WI38 (cell line): ENCODE results near the gene NHSL2.
"Not testable (repeated sequence)": the region's sequence is repeated elsewhere in the genome, so short reads cannot be mapped to it uniquely, and the experiment has no call there.

Experiments used
- H3K4me3 ChIP-seq: 2 replicates; pipeline ENCODE4 v1.5.1; 2011; ENCODE audit warnings: low read depth, mild to moderate bottlenecking, control low read depth, low read length
- TF ChIP-seq, protein P1 (sequence below): IDR thresholded peaks from 2 replicates; pipeline ENCODE4 v1.5.1; 2012; ENCODE audit warnings: low read depth, mild to moderate bottlenecking, control low read depth, low read length

NHSL2 gene

DNA sequence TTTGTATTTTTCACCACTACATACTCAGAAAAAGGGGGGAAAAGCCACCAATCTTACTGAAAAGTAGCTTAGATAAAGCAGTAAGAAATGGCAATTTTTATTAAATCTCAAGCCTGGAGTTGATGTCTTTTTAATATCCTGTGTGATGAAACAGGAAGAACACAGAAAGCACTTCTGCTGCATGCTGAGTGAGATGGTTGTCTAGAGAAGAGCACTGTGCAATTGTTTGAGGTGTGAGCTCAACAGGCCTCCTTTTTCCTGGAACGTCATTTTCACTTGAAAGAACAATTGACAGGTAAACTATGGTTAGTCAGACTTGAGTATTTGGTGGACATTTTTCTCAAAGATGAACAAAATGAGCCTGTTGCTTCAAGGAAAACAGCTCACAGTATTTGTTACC, 147.2 kb downstream of the NHSL2 start:
- TF ChIP-seq, protein P1, sequence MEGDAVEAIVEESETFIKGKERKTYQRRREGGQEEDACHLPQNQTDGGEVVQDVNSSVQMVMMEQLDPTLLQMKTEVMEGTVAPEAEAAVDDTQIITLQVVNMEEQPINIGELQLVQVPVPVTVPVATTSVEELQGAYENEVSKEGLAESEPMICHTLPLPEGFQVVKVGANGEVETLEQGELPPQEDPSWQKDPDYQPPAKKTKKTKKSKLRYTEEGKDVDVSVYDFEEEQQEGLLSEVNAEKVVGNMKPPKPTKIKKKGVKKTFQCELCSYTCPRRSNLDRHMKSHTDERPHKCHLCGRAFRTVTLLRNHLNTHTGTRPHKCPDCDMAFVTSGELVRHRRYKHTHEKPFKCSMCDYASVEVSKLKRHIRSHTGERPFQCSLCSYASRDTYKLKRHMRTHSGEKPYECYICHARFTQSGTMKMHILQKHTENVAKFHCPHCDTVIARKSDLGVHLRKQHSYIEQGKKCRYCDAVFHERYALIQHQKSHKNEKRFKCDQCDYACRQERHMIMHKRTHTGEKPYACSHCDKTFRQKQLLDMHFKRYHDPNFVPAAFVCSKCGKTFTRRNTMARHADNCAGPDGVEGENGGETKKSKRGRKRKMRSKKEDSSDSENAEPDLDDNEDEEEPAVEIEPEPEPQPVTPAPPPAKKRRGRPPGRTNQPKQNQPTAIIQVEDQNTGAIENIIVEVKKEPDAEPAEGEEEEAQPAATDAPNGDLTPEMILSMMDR = no peak
- H3K4me3 ChIP-seq = no peak overlapping the region

DNA sequence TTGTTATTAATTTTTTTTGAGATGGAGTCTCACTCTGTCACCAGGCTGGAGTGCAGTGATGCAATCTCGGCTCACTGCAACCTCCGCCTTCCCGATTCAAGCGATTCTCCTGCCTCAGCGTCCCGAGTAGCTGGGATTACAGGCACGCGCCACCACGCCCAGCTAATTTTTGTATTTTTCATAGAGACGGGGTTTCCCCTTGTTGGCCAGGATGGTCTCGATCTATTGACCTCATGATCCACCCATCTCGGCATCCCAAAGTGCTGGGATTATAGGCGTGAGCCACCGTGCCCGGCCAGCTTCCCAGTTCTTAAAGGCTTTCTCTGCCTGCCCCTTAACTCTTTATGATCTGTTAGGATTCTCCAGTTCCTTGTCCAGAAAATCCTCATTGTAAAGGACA, 147.7 kb downstream of the NHSL2 start:
- H3K4me3 ChIP-seq = not testable (repeated sequence)

DNA sequence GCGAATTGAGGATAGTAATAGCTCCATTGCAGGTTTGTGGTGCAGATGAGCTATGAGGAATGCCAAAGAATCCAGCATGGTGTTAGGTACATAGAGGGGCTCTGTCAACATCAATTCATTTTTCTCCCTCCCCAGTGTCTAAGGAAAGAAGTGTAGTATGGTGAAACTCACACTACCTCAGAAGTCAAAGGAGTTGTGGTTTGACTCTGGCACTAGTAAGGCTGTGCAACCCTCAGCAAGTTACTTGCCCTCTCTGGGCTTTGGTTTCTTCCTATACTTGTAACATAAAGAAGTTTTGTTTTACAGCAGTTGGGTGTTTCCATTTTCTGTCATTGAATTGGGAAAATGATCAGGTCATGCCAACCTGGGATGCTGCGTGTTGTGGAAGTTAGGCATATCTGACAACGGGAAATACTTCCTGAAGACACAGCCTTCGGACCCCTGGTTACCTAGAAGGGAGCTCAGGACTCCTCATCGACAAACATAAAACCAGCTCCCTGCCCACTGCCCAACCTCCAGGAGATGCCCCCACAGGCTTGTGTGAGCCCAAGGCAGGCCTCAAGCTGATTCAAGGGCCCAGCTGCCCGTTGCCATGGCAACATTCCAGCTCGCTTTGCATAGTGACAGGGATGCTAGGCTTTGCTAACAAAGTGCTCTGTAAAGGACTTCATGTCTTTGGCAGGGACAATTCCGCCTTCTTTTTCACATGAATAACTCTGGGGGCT, 149.7 kb downstream of the NHSL2 start:
- TF ChIP-seq, protein P1 = no peak
- no peak overlapping the region for H3K4me3 ChIP-seq

DNA sequence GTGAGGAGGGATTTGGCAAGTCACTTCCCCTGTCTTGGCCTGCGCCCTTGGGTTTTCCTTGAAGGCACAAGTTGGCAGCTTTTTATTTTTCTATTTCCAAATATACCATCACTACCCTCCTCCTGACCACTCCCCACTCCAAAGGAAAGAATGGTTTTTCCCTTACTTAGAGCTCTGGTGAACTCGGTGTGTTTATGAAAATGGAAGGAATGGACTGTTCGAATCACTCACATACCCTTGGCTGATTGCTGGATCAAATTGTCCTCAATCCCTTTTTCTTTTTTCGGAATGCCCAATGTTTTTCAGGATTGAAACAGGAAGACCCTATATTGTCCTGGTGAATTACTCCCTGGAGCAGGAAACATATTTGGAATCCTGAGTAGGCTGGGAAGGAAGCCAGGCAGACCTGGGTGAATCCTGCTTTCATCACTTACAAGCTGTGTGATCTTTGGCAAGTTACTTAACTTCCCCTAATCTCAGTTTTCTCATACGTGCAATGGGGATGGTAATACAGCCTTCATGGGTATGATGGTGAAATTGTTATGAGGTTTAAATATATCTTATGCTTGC, 150.4 kb downstream of the NHSL2 start:
- no peak overlapping the region for H3K4me3 ChIP-seq
- TF ChIP-seq, protein P1 = no peak

DNA sequence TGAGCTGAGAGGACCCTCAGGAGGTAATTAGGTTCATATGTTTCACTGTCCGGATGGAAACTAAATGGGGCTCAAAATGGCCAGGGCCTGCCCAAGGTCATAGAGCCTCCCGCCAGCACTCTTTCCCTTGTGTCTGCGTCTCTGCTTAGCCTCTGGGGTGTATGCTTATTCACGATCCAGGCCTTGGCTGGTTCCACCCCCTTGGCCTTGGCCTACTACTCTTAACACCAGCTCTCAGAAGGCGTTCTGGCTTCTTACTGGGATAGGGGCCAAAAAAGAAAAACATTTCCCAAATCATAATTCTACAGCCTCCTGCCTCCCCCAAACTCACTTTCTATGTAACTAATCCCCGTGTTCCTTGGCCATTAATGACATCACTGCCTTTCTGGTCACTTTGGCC, 152.3 kb downstream of the NHSL2 start:
- no peak overlapping the region for H3K4me3 ChIP-seq
- TF ChIP-seq, protein P1 = no peak

DNA sequence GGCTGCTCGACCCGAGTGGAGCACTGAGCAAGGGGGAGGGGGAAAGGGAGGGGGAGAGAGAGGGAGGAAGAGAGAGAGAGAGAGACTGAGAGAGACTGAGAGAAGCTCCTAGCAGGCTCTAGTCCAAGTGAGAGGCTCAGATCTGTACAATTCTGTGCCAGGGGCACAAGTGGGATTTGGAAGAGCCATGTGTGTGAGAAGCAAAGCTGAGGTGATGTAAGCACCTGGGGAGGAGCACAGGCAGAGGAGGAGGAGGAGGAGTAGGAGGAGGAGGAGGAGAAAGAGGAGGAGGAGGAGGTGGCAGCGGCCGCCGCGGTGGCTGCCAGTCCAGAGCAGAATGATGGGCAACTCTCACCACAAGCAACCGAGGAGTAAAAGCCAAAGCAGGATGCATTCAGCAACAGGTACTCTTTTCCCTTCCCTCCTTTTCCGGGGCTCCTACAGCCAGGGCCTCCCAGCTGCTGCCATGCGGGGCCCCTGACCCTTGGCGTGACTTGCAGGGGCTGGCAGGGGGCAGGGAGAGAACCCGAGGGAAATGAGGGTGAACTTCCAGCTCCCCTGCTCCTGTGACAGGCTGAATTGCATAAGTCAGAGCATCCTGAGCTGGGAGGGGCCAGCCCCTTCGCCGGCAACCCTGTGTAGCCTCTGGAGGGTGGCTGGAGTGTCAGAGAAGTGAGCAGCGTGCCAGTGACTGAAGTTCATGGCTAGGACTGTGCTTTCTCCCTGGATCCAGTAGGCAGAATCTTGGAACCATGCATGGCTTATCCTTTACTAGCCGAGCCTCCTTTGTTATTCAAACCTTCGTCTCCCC, 158.9 kb downstream of the NHSL2 start:
- H3K4me3 ChIP-seq = no peak overlapping the region
- TF ChIP-seq, protein P1 = no peak

DNA sequence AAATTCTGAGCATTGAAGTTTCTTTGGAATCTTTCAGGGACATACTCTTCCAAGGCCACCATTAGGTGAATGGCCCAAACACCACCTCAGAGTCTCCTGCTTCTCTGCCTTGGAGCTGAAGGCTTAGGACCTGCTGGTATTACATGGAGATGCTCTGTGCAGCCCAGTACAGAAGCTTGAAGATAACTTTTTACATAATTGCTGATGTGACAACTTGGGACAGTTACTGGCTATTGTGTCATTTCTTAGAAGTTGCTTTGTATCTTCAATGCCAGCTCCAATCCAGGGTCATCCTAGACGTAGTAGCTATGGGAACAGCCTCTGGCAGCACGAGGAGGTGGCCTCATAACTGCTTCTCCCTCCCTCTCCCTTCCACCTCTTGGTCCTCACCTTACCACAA, 160.6 kb downstream of the NHSL2 start:
- TF ChIP-seq, protein P1 = no peak
- H3K4me3 ChIP-seq = no peak overlapping the region
